GM23248 (cell line): Measurements from ENCODE around the gene HIGD1A. TPM values are rescaled to one million over a fixed set of nuclear protein-coding genes. Genes with fewer than 3 reads are reported as not detected.

Source experiments
- DNase-seq: peaks from one replicate; pipeline ENCODE4 v3.0.0-alpha.2; 2015
- H2AFZ ChIP-seq: fragments of 200-600 bp; sonication (generic); 2 replicates; pipeline ENCODE4 v1.6.1; 2016; ENCODE audit warnings: antibody characterized with exemption
- H3F3A ChIP-seq: fragments of 200-600 bp; sonication (generic); 2 replicates; pipeline ENCODE4 v1.6.1; 2016; ENCODE audit warnings: mild to moderate bottlenecking, antibody characterized with exemption, mixed run types; ENCODE audit not compliant: insufficient read depth
- H3K27ac ChIP-seq: fragments of 200-600 bp; sonication (generic); 2 replicates; pipeline ENCODE4 v1.5.1; 2016; ENCODE audit warnings: mild to moderate bottlenecking
- H3K27me3 ChIP-seq: fragments of 200-600 bp; sonication (generic); replicated peaks from 2 replicates; pipeline ENCODE4 v1.6.1; 2016; ENCODE audit warnings: mild to moderate bottlenecking; ENCODE audit not compliant: insufficient read depth
- H3K36me3 ChIP-seq: fragments of 200-600 bp; sonication (generic); 2 replicates; pipeline ENCODE4 v1.6.1; 2016; ENCODE audit warnings: low read depth, mild to moderate bottlenecking
- H3K4me1 ChIP-seq: fragments of 200-600 bp; sonication (generic); 2 replicates; pipeline ENCODE4 v1.6.1; 2016; ENCODE audit warnings: mild to moderate bottlenecking; ENCODE audit not compliant: insufficient read depth
- H3K4me2 ChIP-seq: fragments of 200-600 bp; sonication (generic); one replicate; pipeline ENCODE4 v1.6.1; 2016; ENCODE audit warnings: mild to moderate bottlenecking; ENCODE audit not compliant: unreplicated experiment
- H3K4me3 ChIP-seq: fragments of 200-600 bp; sonication (generic); 2 replicates; pipeline ENCODE4 v1.5.1; 2016; ENCODE audit warnings: mild to moderate bottlenecking
- H3K79me2 ChIP-seq: fragments of 200-600 bp; sonication (generic); 2 replicates; pipeline ENCODE4 v1.6.1; 2016; ENCODE audit warnings: mild to moderate bottlenecking; ENCODE audit not compliant: insufficient read depth
- H3K9ac ChIP-seq: fragments of 200-600 bp; sonication (generic); 2 replicates; pipeline ENCODE4 v1.6.1; 2016; ENCODE audit warnings: mild to moderate bottlenecking
- H3K9me2 ChIP-seq: fragments of 200-600 bp; sonication (generic); 2 replicates; pipeline ENCODE4 v1.6.1; 2016; ENCODE audit warnings: mixed run types, mild to moderate bottlenecking, moderate library complexity; ENCODE audit not compliant: insufficient read depth
- H3K9me3 ChIP-seq: fragments of 200-600 bp; sonication (generic); one replicate; pipeline ENCODE4 v1.6.1; 2017; ENCODE audit warnings: low read depth
- H4K20me1 ChIP-seq: fragments of 200-600 bp; sonication (generic); 2 replicates; pipeline ENCODE4 v1.6.0; 2016; ENCODE audit not compliant: insufficient read depth
- EZH2 ChIP-seq: fragments of 200-600 bp; sonication (generic); IDR thresholded peaks from 2 replicates; pipeline ENCODE4 v1.6.1; 2018; ENCODE audit warnings: antibody characterized with exemption, mild to moderate bottlenecking; ENCODE audit not compliant: insufficient read depth, poor library complexity, severe bottlenecking
- EZH2phosphoT487 ChIP-seq: fragments of 200-600 bp; sonication (generic); IDR thresholded peaks from 2 replicates; pipeline ENCODE4 v1.6.1; 2018; ENCODE audit warnings: antibody characterized with exemption, moderate library complexity, mild to moderate bottlenecking, low read depth; ENCODE audit not compliant: insufficient read depth
- WGBS, 2 experiments: methylation state at CpG; one replicate each; pipeline ENCODE4 v1.1.6; 2015 to 2017; ENCODE audit warnings: low lambda C conversion rate in 2 of 2, low coverage in 1 of 2; ENCODE audit errors: missing lambda C conversion rate in 2 of 2; 5-methylcytosine and 5-hydroxymethylcytosine counted together
- in situ Hi-C: fragments of 300-500 bp; cut with MboI; formaldehyde crosslinking; loops from 2 replicates; pipeline ENCODE4 v1.15.0; 2020
- polyA plus RNA-seq: library from polyadenylated mRNA; unstranded; fragments of >200 nt; fragmentation: Nextera tagmentation; extraction: Ambion mirVana; gene quantifications from 2 replicates; pipeline ENCODE4 v1.2.1, GENCODE V29; 2016
- total RNA-seq: library from RNA; depleted of rRNA; stranded (reverse); fragments of >200 nt; shearing (Covaris generic); gene quantifications from 2 replicates; pipeline ENCODE4 v1.2.3, GENCODE V29; 2014

The HIGD1A gene
- total and polyA plus RNA-seq, 2 experiments from 2014 or later, result 173 to 217 TPM

DNA sequence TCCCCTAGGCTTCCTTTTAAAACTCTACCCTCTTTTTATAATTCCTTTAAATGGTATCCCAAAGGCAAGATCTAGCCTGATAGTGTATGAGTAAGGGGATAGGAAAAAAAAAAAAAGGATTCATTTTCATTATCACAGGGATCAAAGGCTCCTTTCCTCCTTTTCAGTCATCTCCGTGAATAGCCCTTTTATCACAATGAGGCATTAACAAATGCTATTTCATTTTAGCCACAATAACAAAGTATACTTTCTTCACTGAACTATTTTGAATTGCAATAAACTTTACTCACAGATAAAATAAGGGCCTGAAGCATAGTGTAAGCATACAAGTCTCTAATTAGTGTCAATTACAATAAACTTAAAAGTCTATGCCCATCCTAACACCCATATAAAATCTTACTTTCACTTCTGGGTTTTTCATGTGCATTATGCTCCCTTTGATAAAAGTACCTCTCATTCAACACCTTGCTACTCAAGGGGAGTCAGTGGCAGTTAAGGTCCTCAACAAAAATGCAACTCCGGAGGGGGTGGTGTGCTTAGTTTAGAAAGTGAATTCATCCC is 8.6 kb downstream of the HIGD1A start:
- Histone ChIP-seq H3K27me3 (no peaks in the 10 kb centered on the region), H4K20me1 (no peaks in the 10 kb centered on the region), H3K79me2 (peaks cover 61% of the 10 kb centered on the region), H3K4me1 (no peaks in the 10 kb centered on the region), H3K9ac (no peak overlapping the region), H3K9me3 (no peaks in the 10 kb centered on the region), H3K27ac (no peak overlapping the region), H3K36me3 (no peaks in the 10 kb centered on the region), H3K4me2 (no peak overlapping the region), H3F3A (no peaks in the 10 kb centered on the region), H3K4me3 (no peak overlapping the region), H2AFZ (no peak overlapping the region), H3K9me2 (no peaks in the 10 kb centered on the region)
- WGBS, 2 experiments, result 94 to 99% methylated on average over 2 of the region's 2 CpGs
- in situ Hi-C loops, result no loop called here
- no peak for DNase-seq
- TF ChIP-seq EZH2 (no peak), EZH2phosphoT487 (no peak)

DNA sequence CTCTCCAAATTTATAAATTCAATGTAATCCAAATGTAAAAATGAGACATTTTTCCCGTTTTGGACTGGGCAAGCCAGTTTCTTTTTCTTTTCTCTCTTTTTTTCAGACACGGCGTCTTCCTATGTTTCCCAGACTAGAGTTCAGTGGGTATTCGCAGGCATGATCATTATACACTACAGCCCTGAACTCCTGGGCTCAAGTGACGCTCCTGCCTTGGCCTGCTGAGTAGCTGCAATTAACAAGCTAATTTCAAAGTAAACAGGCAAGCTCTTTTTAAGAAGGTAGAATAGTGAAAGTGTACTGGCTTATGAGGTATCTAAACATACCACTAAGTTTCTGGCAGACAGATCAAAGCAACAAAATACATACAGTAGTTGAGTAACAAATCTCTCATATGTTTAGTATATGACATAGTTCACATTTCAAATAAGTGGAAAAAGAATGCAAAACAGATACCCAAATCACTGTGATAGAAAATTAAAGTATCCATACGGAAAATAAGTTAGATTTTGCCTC is 13.5 kb downstream of the HIGD1A start:
- in situ Hi-C loops, result no loop called here
- no peaks in the 10 kb centered on the region for H4K20me1 ChIP-seq
- no peak for TF ChIP-seq EZH2
- no peak for TF ChIP-seq EZH2phosphoT487
- H3K9ac ChIP-seq, result no peak overlapping the region
- H3K27ac ChIP-seq, result no peak overlapping the region
- H3K79me2 ChIP-seq, result peaks cover 70% of the 10 kb centered on the region
- H3K4me3 ChIP-seq, result no peak overlapping the region
- H3K27me3 ChIP-seq, result no peaks in the 10 kb centered on the region
- H3K4me2 ChIP-seq, result no peak overlapping the region
- H3K4me1 ChIP-seq, result no peaks in the 10 kb centered on the region
- no peaks in the 10 kb centered on the region for H3K9me3 ChIP-seq
- peaks cover 15% of the 10 kb centered on the region for H3K36me3 ChIP-seq
- no peaks in the 10 kb centered on the region for H3K9me2 ChIP-seq
- no peak overlapping the region for H2AFZ ChIP-seq
- H3F3A ChIP-seq, result no peaks in the 10 kb centered on the region
- DNase-seq, result no peak
- 68% methylated on average over 6 of the region's 6 CpGs for WGBS, 2 experiments

DNA sequence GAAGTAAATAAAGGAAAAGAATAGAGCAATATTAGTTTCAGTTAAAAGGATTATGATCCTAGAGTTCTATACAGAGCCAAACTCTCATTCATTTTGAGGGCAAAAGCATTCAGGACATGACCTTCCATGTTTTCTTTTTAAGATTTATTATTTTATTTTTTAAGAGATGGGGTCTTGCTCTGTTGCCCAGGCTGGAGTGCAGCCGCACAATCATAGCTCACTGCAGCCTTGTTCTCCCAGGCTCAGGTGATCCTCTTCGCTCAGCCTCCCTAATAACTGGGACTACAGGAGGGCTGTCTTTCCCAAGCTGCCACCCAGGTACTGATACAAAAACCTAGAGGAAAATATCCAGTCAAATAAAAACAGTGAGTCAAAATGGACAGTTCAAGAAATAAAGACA is 17.7 kb downstream of the HIGD1A start:
- Histone ChIP-seq H3F3A (peaks cover 12% of the 10 kb centered on the region; the same call in 1 of the 2 replicates), H3K9ac (no peak overlapping the region), H3K27ac (no peak overlapping the region), H3K27me3 (no peaks in the 10 kb centered on the region), H3K9me3 (no peaks in the 10 kb centered on the region), H3K36me3 (peaks cover 29% of the 10 kb centered on the region), H3K9me2 (no peaks in the 10 kb centered on the region), H3K4me2 (no peak overlapping the region), H3K79me2 (peaks cover 43% of the 10 kb centered on the region), H4K20me1 (no peaks in the 10 kb centered on the region), H3K4me3 (no peak overlapping the region), H2AFZ (no peak overlapping the region), H3K4me1 (no peaks in the 10 kb centered on the region)
- no peak for TF ChIP-seq EZH2
- no peak for TF ChIP-seq EZH2phosphoT487
- DNase-seq, result no peak
- in situ Hi-C loops, result no loop called here
- 99 to 100% methylated on average over 2 of the region's 2 CpGs for WGBS, 2 experiments

DNA sequence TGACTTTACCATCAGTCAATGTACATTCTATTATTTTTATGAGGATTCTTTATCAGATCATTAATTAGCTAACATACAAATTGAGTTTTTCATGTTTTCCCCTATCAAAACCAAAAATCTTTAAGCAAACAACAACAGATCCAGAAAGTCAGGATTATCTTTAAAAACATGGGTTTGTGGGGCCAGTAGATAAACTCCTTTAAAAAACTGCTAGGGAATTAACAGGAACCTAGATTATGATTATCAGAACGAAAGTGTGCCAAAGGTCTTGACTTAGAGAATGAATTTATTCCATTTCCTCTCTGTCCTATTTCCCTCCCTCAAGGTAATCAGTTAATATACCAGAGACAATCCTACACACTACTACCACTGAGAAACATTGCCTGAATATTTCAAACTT is 18.1 kb downstream of the HIGD1A start:
- no peaks in the 10 kb centered on the region for H3K4me1 ChIP-seq
- DNase-seq, result no peak
- no peak overlapping the region for H2AFZ ChIP-seq
- H3K4me3 ChIP-seq, result no peak overlapping the region
- in situ Hi-C loops, result no loop called here
- H3K27ac ChIP-seq, result no peak overlapping the region
- 86 to 100% methylated on average over 1 of the region's 1 CpG for WGBS, 2 experiments
- no peaks in the 10 kb centered on the region for H3K27me3 ChIP-seq
- TF ChIP-seq EZH2phosphoT487, result no peak
- no peaks in the 10 kb centered on the region for H3K9me3 ChIP-seq
- peaks cover 29% of the 10 kb centered on the region for H3K36me3 ChIP-seq
- no peak overlapping the region for H3K9ac ChIP-seq
- H3F3A ChIP-seq, result peaks cover 12% of the 10 kb centered on the region; the same call in 1 of the 2 replicates
- no peaks in the 10 kb centered on the region for H3K9me2 ChIP-seq
- H3K79me2 ChIP-seq, result peaks cover 39% of the 10 kb centered on the region
- no peak overlapping the region for H3K4me2 ChIP-seq
- H4K20me1 ChIP-seq, result no peaks in the 10 kb centered on the region
